NB4 (cell line): Measurements from ENCODE around the gene ARHGAP21.
"Not testable (repeated sequence)": the region's sequence is repeated elsewhere in the genome, so short reads cannot be mapped to it uniquely, and the experiment has no call there.

Source experiments
- DNase-seq: peaks from one replicate; pipeline ENCODE4 v3.0.0; 2010; ENCODE audit warnings: low read depth
- H3K4me3 ChIP-seq: one replicate; pipeline ENCODE4 v1.5.1; 2011; ENCODE audit warnings: mild to moderate bottlenecking, low read depth, low read length, moderate library complexity
- MYC ChIP-seq: IDR thresholded peaks from 2 replicates; pipeline ENCODE4 v1.6.1; 2011; ENCODE audit warnings: low read depth, low read length
- POLR2A ChIP-seq: IDR thresholded peaks from 2 replicates; pipeline ENCODE4 v1.6.1; 2011; ENCODE audit warnings: mild to moderate bottlenecking; ENCODE audit not compliant: insufficient read length; ENCODE audit errors: extremely low read depth
- TF ChIP-seq, protein P1 (sequence below): IDR thresholded peaks from one replicate; pipeline ENCODE4 v1.5.1; 2012; ENCODE audit warnings: low read depth, low read length
- TF ChIP-seq, protein P2 (sequence below): IDR thresholded peaks from 2 replicates; pipeline ENCODE4 v1.6.1; 2011; ENCODE audit warnings: low read depth, low read length

The ARHGAP21 gene

DNA sequence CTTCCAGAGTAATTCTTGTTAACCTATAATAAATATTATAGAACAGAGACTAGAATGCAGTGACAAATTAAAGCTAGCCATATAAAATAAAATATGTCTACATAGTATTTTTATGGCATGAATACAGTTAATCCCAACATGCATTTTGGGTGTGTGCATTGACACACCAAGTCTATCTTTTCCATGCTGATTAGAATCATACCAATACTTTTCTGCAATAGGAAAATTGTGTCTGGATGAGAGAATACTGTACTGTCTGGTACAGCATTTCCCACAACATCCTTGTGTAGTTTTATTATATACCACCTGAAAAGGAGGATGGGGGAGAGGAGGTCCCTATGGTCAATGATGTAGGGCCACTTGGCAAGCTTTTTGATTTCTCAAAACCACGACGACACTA lies 100.3 kb downstream of the ARHGAP21 start:
- no peak for DNase-seq
- H3K4me3 ChIP-seq, result no peak overlapping the region
- no peak for TF ChIP-seq POLR2A
- TF ChIP-seq, protein P1, sequence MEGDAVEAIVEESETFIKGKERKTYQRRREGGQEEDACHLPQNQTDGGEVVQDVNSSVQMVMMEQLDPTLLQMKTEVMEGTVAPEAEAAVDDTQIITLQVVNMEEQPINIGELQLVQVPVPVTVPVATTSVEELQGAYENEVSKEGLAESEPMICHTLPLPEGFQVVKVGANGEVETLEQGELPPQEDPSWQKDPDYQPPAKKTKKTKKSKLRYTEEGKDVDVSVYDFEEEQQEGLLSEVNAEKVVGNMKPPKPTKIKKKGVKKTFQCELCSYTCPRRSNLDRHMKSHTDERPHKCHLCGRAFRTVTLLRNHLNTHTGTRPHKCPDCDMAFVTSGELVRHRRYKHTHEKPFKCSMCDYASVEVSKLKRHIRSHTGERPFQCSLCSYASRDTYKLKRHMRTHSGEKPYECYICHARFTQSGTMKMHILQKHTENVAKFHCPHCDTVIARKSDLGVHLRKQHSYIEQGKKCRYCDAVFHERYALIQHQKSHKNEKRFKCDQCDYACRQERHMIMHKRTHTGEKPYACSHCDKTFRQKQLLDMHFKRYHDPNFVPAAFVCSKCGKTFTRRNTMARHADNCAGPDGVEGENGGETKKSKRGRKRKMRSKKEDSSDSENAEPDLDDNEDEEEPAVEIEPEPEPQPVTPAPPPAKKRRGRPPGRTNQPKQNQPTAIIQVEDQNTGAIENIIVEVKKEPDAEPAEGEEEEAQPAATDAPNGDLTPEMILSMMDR, result no peak
- no peak for TF ChIP-seq MYC
- TF ChIP-seq, protein P2, sequence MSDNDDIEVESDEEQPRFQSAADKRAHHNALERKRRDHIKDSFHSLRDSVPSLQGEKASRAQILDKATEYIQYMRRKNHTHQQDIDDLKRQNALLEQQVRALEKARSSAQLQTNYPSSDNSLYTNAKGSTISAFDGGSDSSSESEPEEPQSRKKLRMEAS, result no peak

DNA sequence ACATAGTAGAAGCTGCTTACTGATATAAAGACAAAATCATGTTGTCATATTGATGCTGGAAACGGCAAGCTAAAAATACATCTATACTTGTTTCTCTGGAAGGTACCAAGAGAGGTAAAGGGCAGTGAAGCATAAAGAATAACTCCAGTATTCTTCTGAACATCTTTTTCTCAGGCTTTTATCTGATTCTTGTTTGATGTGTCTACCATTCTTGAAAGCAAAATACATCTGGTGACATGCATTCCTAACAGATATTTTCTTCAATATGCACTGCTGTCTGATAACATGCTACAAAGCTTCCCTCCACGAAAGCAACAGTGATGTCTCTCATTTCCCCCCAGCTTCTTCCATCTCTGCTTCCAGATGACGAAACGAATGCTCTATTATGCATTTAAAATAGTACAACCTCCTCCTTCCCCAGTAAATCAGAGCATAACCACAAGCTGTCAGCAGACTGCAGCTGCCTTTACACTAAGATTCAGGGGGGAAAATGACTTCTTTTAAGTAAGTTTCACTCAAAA lies 100.8 kb downstream of the ARHGAP21 start:
- DNase-seq, result no peak
- no peak overlapping the region for H3K4me3 ChIP-seq
- TF ChIP-seq POLR2A (no peak), MYC (no peak)
- TF ChIP-seq, protein P2, result no peak
- TF ChIP-seq, protein P1, result no peak

DNA sequence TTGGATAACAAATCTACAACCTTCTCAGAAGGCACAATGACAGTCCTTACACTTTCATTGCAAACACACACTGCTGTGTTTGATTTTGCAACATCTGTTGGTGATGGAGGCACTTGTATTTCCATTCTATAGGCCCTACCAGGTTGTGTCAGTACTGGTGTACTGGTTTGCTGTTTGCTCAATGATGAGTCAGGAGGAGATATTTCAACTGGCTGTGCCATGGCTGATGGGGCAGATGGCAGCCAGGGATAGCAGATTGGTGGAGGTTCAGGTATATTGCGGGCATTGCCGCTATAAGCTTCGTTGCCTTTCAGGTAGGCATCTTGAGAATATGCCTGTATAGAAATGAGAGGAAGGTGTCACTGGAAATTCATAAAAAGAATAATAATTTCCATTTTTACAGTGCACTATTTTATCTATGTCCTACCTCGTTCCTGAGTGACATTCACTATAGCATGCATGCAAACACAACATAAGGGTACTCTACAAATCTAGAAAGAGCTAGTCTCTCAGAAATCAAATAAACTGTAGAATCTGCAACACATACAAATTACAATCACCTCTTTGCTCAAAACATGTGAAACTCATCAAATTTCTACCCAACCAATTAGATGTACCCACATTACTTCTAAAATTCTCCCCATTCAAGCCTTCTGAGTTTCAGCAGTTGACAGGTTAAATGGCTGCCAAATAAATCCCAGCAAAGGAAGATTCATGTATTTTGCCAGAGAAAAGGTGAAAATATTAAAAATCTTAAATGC lies 102.5 kb downstream of the ARHGAP21 start:
- DNase-seq, H3K4me3 ChIP-seq: not testable (repeated sequence)

DNA sequence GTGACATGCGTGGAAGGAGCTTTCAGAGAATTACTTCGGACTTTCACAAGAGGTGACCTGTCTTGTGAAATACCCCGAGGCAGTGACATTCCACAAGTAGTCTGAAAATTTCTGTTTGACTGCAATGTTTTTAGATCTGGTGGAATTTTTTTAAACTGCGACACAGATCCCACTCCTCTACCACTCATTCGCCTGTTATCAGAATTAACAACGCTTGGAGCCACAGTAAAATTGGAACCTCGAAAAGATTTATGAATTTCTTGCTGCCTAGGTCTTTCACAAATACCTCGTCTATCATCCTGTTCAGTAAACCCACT lies 103.7 kb downstream of the ARHGAP21 start:
- DNase-seq, H3K4me3 ChIP-seq: not testable (repeated sequence)

DNA sequence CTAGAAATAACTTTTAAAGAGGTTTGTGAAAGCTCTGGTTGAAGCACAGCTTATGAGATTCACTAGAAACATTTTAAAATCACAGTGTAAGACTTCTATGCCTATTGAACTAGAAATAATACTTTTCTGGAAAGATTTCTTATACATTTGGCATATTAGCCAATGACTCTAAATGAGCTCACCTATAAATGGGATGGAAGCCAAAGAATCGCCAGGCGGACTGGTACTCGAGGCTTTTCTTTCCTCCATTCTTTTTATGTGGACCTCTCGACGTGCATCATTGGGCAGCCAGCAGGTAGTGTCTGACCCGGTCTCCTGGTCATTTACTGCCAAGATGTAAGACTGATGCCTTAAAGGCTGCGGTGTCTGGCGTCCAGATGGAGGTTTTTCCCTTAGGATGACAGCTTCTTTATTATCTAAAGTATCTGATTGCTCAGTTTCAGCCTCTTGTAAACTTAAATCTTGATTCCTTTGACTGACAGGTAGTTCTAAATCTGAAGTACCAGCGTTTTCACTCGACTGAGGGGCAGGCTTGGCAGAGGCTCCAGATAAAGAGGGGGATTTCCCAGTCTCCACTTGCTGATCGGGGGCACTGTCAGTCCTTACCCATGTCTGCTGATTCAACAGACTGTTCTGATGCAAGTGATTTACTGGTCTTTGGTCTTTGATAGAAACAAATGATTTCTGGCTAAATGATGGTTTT lies 104.2 kb downstream of the ARHGAP21 start:
- DNase-seq, result not testable (repeated sequence)

DNA sequence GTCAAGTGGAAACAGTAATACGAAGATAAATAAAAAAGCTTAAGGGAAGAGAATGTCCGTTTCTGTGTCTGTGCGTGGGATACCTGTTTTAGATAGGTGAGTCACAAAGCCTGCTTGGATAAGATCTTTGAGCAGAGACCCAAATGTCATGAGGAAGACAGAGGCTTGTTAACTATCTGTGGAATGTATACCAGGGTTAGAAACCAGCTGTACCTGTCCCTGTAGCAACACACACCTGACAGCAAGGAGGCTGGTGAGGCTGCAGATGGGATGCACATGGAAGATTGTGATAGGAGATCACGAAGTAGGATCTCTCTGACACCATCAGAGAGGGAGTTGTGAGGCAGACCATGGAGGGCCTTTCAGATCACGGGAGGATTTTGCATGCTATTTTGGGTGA lies 105.3 kb downstream of the ARHGAP21 start:
- H3K4me3 ChIP-seq, result no peak overlapping the region
- TF ChIP-seq MYC (no peak), POLR2A (no peak)
- TF ChIP-seq, protein P2, result no peak
- TF ChIP-seq, protein P1, result no peak
- no peak for DNase-seq

More for the DNA sequence above, 104.2 kb downstream of the ARHGAP21 start:
- not testable (repeated sequence) for H3K4me3 ChIP-seq

DNA sequence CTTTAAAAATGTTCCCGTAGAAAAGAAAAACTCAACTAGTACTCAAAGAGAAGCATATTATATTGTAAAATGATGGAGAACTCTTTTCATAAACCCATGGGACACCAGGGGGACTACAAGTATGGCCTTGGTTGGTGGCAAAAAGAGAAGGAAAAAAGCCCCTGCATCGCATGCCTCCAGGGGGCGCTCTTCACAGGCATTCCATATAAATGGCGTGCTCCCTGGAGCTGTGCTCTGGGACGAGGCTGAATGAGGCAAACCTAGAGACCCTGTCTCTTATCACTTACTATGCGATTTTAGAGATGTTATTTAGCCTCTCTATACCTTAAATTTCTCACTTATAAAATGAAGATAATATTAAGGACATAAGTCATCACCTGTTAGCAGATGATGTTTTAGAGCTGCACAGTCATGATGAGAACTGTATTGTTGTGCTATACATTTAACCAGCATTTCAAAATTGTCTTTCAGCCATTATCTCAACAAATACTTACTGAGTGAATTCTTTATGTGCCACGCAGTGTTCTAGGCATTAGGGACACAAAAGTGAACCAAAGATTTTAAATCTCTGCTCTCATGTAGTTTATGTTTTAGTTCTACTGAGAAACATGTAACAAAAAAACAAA lies 105.8 kb downstream of the ARHGAP21 start:
- no peak overlapping the region for H3K4me3 ChIP-seq
- DNase-seq, result peak; percentile 51
- TF ChIP-seq, protein P2, result no peak
- TF ChIP-seq, protein P1, result peak; percentile 76
